KMS-11 (cell line): ENCODE measurements around the gene ZMYND10.

ENCODE experiments used
- H2AFZ ChIP-seq: fragments of 200-600 bp; sonication (generic); 2 replicates; pipeline ENCODE4 v1.6.1; 2016; ENCODE audit warnings: antibody characterized with exemption, mixed run types, low read depth
- H3K27ac ChIP-seq: fragments of 200-600 bp; sonication (generic); 2 replicates; pipeline ENCODE4 v1.6.1; 2016; ENCODE audit warnings: mild to moderate bottlenecking, mixed run types
- H3K27me3 ChIP-seq: fragments of 200-600 bp; sonication (generic); 2 replicates; pipeline ENCODE4 v1.6.1; 2017; ENCODE audit warnings: mild to moderate bottlenecking, low read depth, mixed run types, moderate library complexity; ENCODE audit not compliant: insufficient read depth
- H3K36me3 ChIP-seq: fragments of 200-600 bp; sonication (generic); 2 replicates; pipeline ENCODE4 v1.6.1; 2017; ENCODE audit warnings: mild to moderate bottlenecking, mixed run types; ENCODE audit not compliant: insufficient read depth
- H3K4me1 ChIP-seq: fragments of 200-600 bp; sonication (generic); 2 replicates; pipeline ENCODE4 v1.6.1; 2016; ENCODE audit warnings: mild to moderate bottlenecking, low read depth, mixed run types; ENCODE audit not compliant: poor library complexity, severe bottlenecking
- H3K4me2 ChIP-seq: fragments of 200-600 bp; sonication (generic); 2 replicates; pipeline ENCODE4 v1.7.0; 2016; ENCODE audit warnings: mild to moderate bottlenecking, mixed run types
- H3K4me3 ChIP-seq: fragments of 200-600 bp; sonication (generic); IDR thresholded peaks from 2 replicates; pipeline ENCODE4 v1.6.1; 2017; ENCODE audit warnings: low read depth, low read length, mixed read lengths; ENCODE audit not compliant: insufficient read depth
- H3K79me2 ChIP-seq: fragments of 200-600 bp; sonication (generic); 2 replicates; pipeline ENCODE4 v1.6.1; 2016; ENCODE audit warnings: low read depth, mixed run types; ENCODE audit not compliant: insufficient read depth
- H3K9ac ChIP-seq: fragments of 200-600 bp; sonication (generic); 2 replicates; pipeline ENCODE4 v1.6.1; 2016; ENCODE audit warnings: mild to moderate bottlenecking, mixed run types
- H4K20me1 ChIP-seq: fragments of 200-600 bp; sonication (generic); 2 replicates; pipeline ENCODE4 v1.6.1; 2016; ENCODE audit warnings: mild to moderate bottlenecking, mixed run types; ENCODE audit not compliant: insufficient read depth
- TF ChIP-seq, protein P1 (sequence below): fragments of 200-600 bp; sonication (generic); conservative IDR thresholded peaks from 2 replicates; pipeline ENCODE4 v1.6.1; 2017; ENCODE audit warnings: low read depth, mild to moderate bottlenecking, antibody characterized with exemption, low read length, moderate library complexity, mixed read lengths

ZMYND10 gene

DNA sequence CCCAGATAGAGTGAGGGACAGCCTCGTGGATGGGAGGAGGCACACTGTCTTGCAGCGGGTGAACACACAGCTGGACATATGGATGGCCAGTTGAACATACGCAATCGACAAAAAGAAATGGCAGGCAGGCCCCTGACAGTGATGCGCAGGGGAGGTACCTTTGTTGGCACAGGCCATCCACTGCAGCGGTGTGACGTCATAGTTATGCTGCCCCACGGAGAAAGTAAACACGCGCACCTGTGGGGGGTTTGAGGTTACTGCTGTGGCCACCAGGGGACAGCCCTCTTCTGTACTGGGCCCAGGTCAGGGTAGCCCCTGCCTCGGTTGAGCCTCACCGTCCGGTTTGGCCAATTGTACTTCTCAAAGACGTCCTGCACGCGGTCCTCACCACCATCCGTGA lies 33.2 kb upstream of the ZMYND10 start:
- Histone ChIP-seq H3K27me3 (no peaks in the 10 kb centered on the region), H3K4me1 (peaks cover 8% of the 10 kb centered on the region), H2AFZ (no peak overlapping the region), H3K4me2 (no peak overlapping the region), H3K79me2 (no peaks in the 10 kb centered on the region), H3K4me3 (no peak overlapping the region), H3K27ac (no peak overlapping the region), H3K9ac (no peak overlapping the region), H4K20me1 (no peaks in the 10 kb centered on the region), H3K36me3 (no peaks in the 10 kb centered on the region)
- TF ChIP-seq, protein P1, sequence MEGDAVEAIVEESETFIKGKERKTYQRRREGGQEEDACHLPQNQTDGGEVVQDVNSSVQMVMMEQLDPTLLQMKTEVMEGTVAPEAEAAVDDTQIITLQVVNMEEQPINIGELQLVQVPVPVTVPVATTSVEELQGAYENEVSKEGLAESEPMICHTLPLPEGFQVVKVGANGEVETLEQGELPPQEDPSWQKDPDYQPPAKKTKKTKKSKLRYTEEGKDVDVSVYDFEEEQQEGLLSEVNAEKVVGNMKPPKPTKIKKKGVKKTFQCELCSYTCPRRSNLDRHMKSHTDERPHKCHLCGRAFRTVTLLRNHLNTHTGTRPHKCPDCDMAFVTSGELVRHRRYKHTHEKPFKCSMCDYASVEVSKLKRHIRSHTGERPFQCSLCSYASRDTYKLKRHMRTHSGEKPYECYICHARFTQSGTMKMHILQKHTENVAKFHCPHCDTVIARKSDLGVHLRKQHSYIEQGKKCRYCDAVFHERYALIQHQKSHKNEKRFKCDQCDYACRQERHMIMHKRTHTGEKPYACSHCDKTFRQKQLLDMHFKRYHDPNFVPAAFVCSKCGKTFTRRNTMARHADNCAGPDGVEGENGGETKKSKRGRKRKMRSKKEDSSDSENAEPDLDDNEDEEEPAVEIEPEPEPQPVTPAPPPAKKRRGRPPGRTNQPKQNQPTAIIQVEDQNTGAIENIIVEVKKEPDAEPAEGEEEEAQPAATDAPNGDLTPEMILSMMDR: no peak

DNA sequence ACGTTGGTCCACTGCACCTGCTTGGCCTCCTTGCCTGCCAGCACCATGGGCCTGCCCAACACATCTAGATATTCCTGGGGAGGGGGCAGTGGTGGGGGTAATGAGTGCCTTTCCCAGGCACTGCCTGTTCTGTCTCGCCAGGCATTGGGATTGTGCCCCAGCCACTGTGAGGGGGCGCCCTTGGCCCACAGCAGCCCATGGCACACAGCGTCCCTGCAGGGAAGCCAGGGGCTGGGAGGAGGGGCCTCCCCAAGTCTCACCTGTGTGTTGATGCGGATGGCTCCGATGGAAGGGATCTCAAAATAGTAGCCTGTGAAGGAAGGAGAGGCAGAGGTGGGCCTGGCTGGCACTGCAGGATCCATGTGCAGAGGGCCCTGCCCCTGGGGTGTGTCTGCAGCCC lies 32.5 kb upstream of the ZMYND10 start:
- Histone ChIP-seq H3K4me2 (no peak overlapping the region), H2AFZ (no peak overlapping the region), H4K20me1 (no peaks in the 10 kb centered on the region), H3K36me3 (no peaks in the 10 kb centered on the region), H3K27me3 (no peaks in the 10 kb centered on the region), H3K4me3 (no peak overlapping the region), H3K9ac (no peak overlapping the region), H3K27ac (no peak overlapping the region), H3K4me1 (peaks cover 10% of the 10 kb centered on the region), H3K79me2 (no peaks in the 10 kb centered on the region)
- TF ChIP-seq, protein P1: no peak

DNA sequence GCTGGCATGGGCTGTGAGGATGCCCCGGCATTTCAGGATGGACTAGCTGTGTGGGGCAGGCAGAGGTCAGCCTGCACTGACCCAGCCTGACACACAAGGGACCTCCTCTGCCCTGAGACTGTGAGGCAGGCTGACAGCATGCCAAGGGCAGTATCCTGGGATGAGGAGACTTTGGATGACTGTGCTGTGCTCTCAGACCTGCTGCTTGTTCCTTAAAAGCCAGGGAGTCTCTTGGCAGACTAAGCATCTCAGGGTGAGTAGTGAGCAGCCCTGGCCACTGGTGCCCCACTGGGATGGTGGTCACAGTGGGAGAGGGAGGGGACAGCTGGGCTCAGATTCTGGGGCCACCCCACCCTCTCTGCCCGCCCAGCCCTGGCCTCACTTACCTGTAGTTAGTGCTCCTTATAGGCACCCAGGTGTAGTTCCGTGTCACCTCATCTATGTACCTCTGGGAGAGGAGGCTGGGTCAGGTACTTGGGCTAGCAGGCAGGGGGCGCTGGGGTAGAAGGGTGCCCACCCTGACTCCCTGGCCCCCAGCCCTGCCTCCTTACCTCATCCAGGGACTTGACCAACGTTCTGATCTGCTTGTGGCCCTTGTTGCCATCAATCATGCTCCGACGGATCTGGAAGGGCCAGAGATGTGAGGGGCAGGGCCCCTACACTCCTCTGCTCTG lies 29.9 kb upstream of the ZMYND10 start:
- Histone ChIP-seq H3K27ac (no peak overlapping the region), H3K27me3 (no peaks in the 10 kb centered on the region), H2AFZ (no peak overlapping the region), H3K36me3 (no peaks in the 10 kb centered on the region), H3K4me3 (no peak overlapping the region), H3K4me1 (peaks cover 22% of the 10 kb centered on the region), H4K20me1 (no peaks in the 10 kb centered on the region), H3K4me2 (no peak overlapping the region), H3K79me2 (no peaks in the 10 kb centered on the region), H3K9ac (no peak overlapping the region)
- TF ChIP-seq, protein P1: no peak

DNA sequence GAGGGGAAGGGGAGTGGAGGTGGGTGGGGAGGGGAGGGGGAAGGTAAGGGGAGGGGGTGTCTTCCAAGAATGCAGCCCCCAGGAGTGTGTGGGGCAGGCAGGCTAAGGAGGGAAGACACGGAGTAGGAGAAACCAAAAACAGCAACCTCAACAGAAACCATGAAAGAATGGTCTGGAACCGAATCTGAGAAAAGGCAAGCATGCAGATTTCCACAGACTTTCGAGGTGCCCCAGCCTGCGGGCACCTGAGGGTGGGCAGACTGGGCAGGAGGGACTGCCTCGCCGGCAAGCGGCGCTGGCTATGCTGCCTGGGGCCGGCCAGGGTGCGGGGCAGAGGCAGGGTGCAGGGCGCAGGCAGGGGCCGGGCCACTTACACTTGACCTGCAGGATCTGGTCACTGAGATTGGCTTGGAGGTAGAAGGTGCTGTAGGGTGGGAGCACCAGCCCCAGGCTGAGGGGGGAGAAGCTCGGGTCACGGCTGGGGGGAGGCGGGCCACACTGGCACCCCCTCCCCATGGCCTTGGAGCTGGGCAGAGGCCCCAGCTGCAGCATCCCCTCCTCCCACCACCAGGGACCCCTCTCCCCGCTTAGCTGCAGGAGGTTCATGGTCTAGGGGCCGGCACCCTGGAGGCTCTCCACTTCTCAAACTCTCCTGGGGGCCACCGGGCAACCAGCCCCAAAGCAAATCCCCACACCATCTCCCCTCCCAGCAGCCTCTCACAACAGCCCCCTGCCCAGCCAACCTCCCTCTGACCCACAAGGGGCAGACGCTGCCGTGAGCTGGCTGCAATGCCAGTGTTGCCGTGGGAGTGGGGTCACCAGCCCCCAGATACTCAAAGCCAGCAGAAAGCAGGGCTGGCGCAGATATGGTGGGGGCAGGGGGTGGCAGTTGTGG lies 29.1 kb upstream of the ZMYND10 start:
- TF ChIP-seq, protein P1: no peak
- Histone ChIP-seq H3K4me2 (peak overlapping the region; percentile 42), H3K9ac (no peak overlapping the region), H3K4me1 (peaks cover 22% of the 10 kb centered on the region), H3K79me2 (no peaks in the 10 kb centered on the region), H3K36me3 (no peaks in the 10 kb centered on the region), H3K27ac (no peak overlapping the region), H3K4me3 (no peak overlapping the region), H2AFZ (no peak overlapping the region), H4K20me1 (no peaks in the 10 kb centered on the region), H3K27me3 (no peaks in the 10 kb centered on the region)
